HEK293T (cell line): ENCODE results near the gene FBXO44.

Experiments used
- CTCF ChIA-PET: fragments of 350-600 bp; formaldehyde crosslinking; extraction: SDS; loops from one replicate; lab custom pipeline; 2021; ENCODE audit warnings: antibody characterized with exemption, inconsistent platforms; lab: Yijun Ruan, JAX
- POLR2A ChIA-PET: fragments of 350-600 bp; formaldehyde crosslinking; extraction: SDS; loops from one replicate; lab custom pipeline; 2020; ENCODE audit warnings: antibody characterized with exemption, inconsistent platforms; lab: Yijun Ruan, JAX
- DNase-seq: peaks from one replicate; pipeline ENCODE4 v3.0.0; 2012; ENCODE audit warnings: mixed read lengths; ENCODE audit errors: extremely low spot score
- ARNT ChIP-seq: fragments of 450-650 bp; IDR thresholded peaks from 2 replicates; pipeline ENCODE4 v1.6.1; 2017; ENCODE audit warnings: mild to moderate bottlenecking
- BHLHE40 ChIP-seq: fragments of 450-650 bp; IDR thresholded peaks from 2 replicates; pipeline ENCODE4 v1.6.1; 2016; ENCODE audit warnings: mild to moderate bottlenecking, moderate library complexity, borderline replicate concordance
- CTBP1 ChIP-seq: fragments of 450-650 bp; IDR thresholded peaks from 2 replicates; pipeline ENCODE4 v1.6.1; 2016; ENCODE audit warnings: borderline replicate concordance
- ELF4 ChIP-seq: fragments of 450-650 bp; IDR thresholded peaks from 2 replicates; pipeline ENCODE4 v1.6.1; 2017; ENCODE audit warnings: antibody characterized with exemption
- FOXA1 ChIP-seq: fragments of 450-650 bp; IDR thresholded peaks from 2 replicates; pipeline ENCODE4 v1.6.1; 2016; ENCODE audit warnings: mild to moderate bottlenecking
- FOXK2 ChIP-seq: fragments of 450-650 bp; IDR thresholded peaks from 2 replicates; pipeline ENCODE4 v1.6.1; 2016; ENCODE audit warnings: mild to moderate bottlenecking
- FOXM1 ChIP-seq: fragments of 450-650 bp; IDR thresholded peaks from 2 replicates; pipeline ENCODE4 v1.6.1; 2017; ENCODE audit warnings: mild to moderate bottlenecking, borderline replicate concordance
- HDGF ChIP-seq: fragments of 450-650 bp; IDR thresholded peaks from 2 replicates; pipeline ENCODE4 v1.6.1; 2017; ENCODE audit warnings: antibody characterized with exemption, borderline replicate concordance
- L3MBTL2 ChIP-seq: fragments of 450-650 bp; conservative IDR thresholded peaks from 2 replicates; pipeline ENCODE4 v1.6.1; 2016; ENCODE audit warnings: mild to moderate bottlenecking
- LEF1 ChIP-seq: fragments of 450-650 bp; IDR thresholded peaks from 2 replicates; pipeline ENCODE4 v1.6.1; 2017; ENCODE audit warnings: mild to moderate bottlenecking, borderline replicate concordance
- NFRKB ChIP-seq: fragments of 450-650 bp; IDR thresholded peaks from 2 replicates; pipeline ENCODE4 v1.6.1; 2016; ENCODE audit warnings: mild to moderate bottlenecking, moderate library complexity
- SP1 ChIP-seq: fragments of 450-650 bp; IDR thresholded peaks from 2 replicates; pipeline ENCODE4 v1.6.1; 2017
- SUZ12 ChIP-seq: fragments of 450-650 bp; IDR thresholded peaks from 2 replicates; pipeline ENCODE4 v1.6.1; 2016; ENCODE audit warnings: mild to moderate bottlenecking
- TARDBP ChIP-seq: fragments of 450-650 bp; IDR thresholded peaks from 2 replicates; pipeline ENCODE4 v1.6.1; 2016
- ZNF384 ChIP-seq: fragments of 450-650 bp; IDR thresholded peaks from 2 replicates; pipeline ENCODE4 v1.6.1; 2016
- TF ChIP-seq, protein P1 (sequence below): fragments of 450-650 bp; IDR thresholded peaks from 2 replicates; pipeline ENCODE4 v1.6.1; 2016

The FBXO44 gene

DNA sequence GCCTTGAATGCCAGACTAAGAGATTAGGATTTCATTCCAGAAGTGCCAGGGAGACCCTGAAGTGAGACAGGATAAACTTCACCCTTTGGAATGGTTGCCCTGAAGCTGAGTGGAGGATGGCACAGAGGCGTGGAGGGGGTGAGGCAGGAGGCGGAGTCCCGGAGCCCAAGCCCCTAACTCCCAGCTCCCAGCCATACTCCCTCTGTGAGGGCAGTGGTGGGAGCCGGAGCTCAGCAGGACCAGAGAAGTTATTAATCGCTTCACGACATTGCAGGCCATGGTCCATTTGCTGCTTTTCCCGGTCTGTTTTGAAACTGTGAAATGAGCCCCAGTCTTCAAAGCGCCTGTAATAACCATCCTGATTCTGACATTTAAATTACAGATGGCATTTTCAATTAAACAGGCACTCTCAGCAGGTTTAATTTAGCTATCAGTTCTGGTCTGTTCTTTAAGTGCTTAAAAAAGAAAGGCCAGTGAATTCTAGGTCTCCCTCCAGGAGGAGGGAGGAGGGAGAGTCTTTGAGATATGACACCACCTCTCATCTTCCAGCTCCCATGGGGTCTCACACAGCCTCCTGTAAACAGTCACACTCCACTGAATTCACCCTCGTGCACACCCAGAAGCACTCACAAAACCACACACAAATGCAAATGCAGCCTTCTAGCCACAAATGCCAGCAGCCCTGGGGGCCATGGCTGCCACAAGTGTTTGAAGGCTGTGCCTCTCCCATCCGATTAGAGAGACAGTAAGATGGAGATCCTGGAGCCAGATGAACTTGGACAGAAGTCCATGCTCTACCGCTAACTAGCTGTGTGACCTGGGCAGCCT is 20.1 kb upstream of the FBXO44 start:
- ChIA-PET CTCF (interaction anchor here (1.2 kb wide), 2 partner anchors 9 to 11 kb away, joined by 4 read pairs; no protein-coding TSS in a partner anchor), POLR2A (no interaction called here)
- DNase-seq, result no peak
- TF ChIP-seq L3MBTL2 (no peak), HDGF (no peak)

DNA sequence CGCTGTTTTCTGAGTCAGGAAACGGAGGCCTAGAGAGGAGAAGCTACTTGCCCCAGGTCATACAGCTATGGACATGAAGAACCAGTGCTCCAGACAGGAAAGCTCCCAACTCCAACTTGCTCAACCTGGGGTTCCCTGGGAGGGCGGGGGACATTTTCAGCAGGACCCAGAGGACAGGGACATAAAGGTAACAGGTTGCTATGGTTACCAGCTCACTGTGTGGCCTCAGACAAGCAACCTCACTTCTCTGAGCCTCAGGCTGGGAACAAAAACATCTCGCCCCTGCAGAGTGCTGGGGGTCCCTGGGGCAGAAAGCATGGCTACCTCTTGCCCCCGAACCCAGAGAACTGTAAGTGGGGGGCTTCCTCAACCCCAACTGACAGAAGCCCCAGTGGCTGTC is 16.6 kb upstream of the FBXO44 start:
- no peak for TF ChIP-seq CTBP1
- TF ChIP-seq SUZ12, result no peak
- no peak for TF ChIP-seq L3MBTL2
- no peak for TF ChIP-seq LEF1
- TF ChIP-seq BHLHE40, result no peak
- no peak for TF ChIP-seq SP1
- TF ChIP-seq ARNT, result no peak
- TF ChIP-seq, protein P1, sequence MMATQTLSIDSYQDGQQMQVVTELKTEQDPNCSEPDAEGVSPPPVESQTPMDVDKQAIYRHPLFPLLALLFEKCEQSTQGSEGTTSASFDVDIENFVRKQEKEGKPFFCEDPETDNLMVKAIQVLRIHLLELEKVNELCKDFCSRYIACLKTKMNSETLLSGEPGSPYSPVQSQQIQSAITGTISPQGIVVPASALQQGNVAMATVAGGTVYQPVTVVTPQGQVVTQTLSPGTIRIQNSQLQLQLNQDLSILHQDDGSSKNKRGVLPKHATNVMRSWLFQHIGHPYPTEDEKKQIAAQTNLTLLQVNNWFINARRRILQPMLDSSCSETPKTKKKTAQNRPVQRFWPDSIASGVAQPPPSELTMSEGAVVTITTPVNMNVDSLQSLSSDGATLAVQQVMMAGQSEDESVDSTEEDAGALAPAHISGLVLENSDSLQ, result no peak
- TF ChIP-seq FOXA1, result no peak
- TF ChIP-seq NFRKB, result no peak
- TF ChIP-seq FOXK2, result no peak
- TF ChIP-seq HDGF, result no peak
- TF ChIP-seq TARDBP, result no peak
- TF ChIP-seq FOXM1, result no peak
- no peak for TF ChIP-seq ZNF384
- CTCF ChIA-PET, result interaction anchor here (0.9 kb wide), 1 partner anchor 396 kb away, joined by 3 read pairs; no protein-coding TSS in a partner anchor
- POLR2A ChIA-PET, result no interaction called here
- no peak for DNase-seq

DNA sequence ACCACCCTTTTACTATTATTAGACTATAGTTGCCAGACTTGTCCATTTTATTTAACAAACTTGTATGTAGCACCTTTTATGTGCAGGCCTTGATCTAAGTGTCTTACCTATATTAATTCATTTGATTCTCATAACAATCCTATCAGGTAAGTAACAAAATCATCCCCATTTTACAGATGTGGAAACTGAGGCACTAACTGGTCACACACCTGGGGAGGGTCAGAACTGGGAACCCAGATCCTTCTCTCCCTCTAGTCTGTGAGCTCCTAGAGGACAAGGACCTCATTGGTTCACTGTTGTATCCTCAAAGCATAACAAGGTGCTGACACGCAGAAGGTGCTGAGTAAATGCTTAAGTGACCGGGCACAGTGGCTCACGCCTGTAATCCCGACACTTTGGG is 15.3 kb upstream of the FBXO44 start:
- ChIA-PET CTCF (interaction anchor here (0.7 kb wide), 1 partner anchor 326 kb away, joined by 3 read pairs; no protein-coding TSS in a partner anchor), POLR2A (no interaction called here)
- no peak for DNase-seq
- TF ChIP-seq LEF1 (no peak), NFRKB (no peak), TARDBP (no peak), CTBP1 (no peak)

- TF ChIP-seq HDGF (no peak), ARNT (no peak), SP1 (no peak), TARDBP (no peak), LEF1 (no peak), FOXA1 (no peak), ELF4 (no peak), FOXK2 (no peak)
- no peak for DNase-seq
- ChIA-PET POLR2A (no interaction called here), CTCF (interaction anchor here (0.7 kb wide), 1 partner anchor 327 kb away, joined by 3 read pairs; no protein-coding TSS in a partner anchor)
These were observed 14.6 kb upstream of the FBXO44 start for GRCh38 chr1:11640101-11640500.

DNA sequence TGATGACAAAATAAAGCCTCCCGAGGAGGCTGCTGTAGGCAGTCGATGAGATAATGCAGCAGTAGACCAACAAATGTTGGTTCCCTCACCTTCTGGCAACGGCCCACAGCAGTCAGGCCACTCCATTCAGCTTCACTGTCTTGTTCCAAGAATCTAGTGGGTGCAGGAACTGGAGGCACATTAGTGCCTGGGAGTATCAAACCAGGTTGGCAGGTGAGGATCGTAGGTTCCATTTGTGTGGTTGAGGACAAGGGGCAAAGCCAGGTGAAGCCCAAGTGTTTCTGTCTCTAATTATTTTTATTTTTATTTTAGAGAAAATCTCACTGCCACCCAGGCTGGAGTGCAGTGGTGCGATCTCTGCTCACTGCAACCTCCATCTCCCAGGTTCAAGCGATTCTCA is 13.7 kb upstream of the FBXO44 start:
- POLR2A ChIA-PET, result no interaction called here
- CTCF ChIA-PET, result interaction anchor here (1.3 to 3.8 kb wide), 3 partner anchors 365 to 603 kb away, joined by 3 to 18 read pairs (median 4); no protein-coding TSS in a partner anchor
- DNase-seq, result no peak
- TF ChIP-seq ZNF384, result no peak
- no peak for TF ChIP-seq FOXM1
- no peak for TF ChIP-seq FOXA1
- TF ChIP-seq SP1, result no peak

- POLR2A ChIA-PET, result no interaction called here
- DNase-seq, result no peak
- TF ChIP-seq CTBP1, result no peak
- TF ChIP-seq, protein P1, result no peak
- TF ChIP-seq FOXM1, result no peak
- no peak for TF ChIP-seq HDGF
- no peak for TF ChIP-seq SUZ12
- no peak for TF ChIP-seq BHLHE40
- no peak for TF ChIP-seq FOXA1
- no peak for TF ChIP-seq TARDBP
- no peak for TF ChIP-seq FOXK2
- no peak for TF ChIP-seq ZNF384
- no peak for TF ChIP-seq NFRKB
- no peak for TF ChIP-seq SP1
- no peak for TF ChIP-seq LEF1
- no peak for TF ChIP-seq L3MBTL2
- no peak for TF ChIP-seq ELF4
- no peak for TF ChIP-seq ARNT
- CTCF ChIA-PET, result interaction anchor here (0.6 to 3.8 kb wide), 6 partner anchors 154 to 604 kb away, joined by 3 to 18 read pairs (median 3); no protein-coding TSS in a partner anchor
These were observed 12.8 kb upstream of the FBXO44 start for GRCh38 chr1:11641776-11642305.

- POLR2A ChIA-PET, result interaction anchor here (1.3 to 1.8 kb wide), 2 partner anchors 164 to 380 kb away, joined by 5 read pairs; partner anchors contain the start of genes DISP3 and MTOR
- CTCF ChIA-PET, result interaction anchor here (0.6 to 3.8 kb wide), 7 partner anchors 155 to 605 kb away, joined by 3 to 18 read pairs (median 3); no protein-coding TSS in a partner anchor
These were observed 12.2 kb upstream of the FBXO44 start for GRCh38 chr1:11642418-11643017.

More at GRCh38 chr1:11642418-11643017, 12.2 kb upstream of the FBXO44 start:
- peak; percentile 81 for DNase-seq
